Measurements from ENCODE around the gene USP6. TPM values are rescaled to one million over a fixed set of nuclear protein-coding genes. Genes with fewer than 3 reads are reported as not detected.

Gene USP6
- total and polyA plus RNA-seq, 2 of the 13 experiments (the other 11 are each of a cell fraction or from before 2014, with no cell fraction given), result 0.04 TPM; not detected in 1

DNA sequence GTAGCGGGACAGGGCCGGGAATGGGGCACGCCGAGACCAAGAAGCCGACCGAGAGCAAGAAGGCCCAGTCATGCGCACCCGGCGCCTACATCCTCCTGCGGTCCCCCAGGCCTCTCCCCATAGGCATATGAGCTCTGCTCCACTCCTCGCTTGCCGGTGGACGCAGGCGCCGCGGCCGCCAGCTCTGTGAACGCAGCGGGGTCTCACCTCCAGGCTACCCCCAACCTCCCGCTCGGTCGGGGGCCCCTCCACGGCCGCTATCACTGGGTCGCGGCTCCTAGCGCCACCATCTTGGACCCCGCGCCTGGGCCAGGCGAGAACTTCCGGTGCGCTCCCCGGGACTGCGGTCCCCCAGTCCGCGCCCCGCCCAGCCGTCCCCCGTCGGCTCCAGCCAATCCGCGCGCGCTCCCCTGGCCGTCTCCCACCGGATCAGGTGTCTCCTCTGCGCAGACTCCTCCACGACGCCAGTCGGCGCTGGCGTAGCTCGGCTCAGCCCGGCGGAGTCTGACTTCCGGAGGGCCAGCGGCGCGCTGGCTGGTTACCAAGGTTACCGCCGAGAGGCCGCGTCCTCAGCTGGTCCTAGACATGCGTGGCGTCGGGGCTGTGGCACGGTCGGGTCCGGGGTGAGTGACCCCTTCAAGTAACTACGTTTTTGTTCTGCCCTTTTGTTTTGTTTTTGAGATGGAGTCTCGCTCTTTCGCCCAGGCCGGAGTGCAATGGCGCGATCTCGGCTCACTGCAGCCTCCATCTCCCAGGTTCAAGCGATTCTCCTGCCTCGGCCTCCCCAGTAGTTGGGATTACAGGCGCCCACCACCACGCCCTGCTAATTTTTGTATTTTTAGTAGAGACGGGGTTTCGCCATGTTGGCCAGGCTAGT is 75.9 kb downstream of the USP6 start, which contains the start of gene ZNF594 (continued):
- TF ChIP-seq, protein P1, sequence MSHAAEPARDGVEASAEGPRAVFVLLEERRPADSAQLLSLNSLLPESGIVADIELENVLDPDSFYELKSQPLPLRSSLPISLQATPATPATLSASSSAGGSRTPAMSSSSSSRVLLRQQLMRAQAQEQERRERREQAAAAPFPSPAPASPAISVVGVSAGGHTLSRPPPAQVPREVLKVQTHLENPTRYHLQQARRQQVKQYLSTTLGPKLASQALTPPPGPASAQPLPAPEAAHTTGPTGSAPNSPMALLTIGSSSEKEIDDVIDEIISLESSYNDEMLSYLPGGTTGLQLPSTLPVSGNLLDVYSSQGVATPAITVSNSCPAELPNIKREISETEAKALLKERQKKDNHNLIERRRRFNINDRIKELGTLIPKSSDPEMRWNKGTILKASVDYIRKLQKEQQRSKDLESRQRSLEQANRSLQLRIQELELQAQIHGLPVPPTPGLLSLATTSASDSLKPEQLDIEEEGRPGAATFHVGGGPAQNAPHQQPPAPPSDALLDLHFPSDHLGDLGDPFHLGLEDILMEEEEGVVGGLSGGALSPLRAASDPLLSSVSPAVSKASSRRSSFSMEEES (CRISPR knock-in tag; IDR thresholded peaks at IDR 0.05), result 0 out of 2 replicates have a peak, but pooled peaks have one; percentile 32
- TF ChIP-seq, protein P2, sequence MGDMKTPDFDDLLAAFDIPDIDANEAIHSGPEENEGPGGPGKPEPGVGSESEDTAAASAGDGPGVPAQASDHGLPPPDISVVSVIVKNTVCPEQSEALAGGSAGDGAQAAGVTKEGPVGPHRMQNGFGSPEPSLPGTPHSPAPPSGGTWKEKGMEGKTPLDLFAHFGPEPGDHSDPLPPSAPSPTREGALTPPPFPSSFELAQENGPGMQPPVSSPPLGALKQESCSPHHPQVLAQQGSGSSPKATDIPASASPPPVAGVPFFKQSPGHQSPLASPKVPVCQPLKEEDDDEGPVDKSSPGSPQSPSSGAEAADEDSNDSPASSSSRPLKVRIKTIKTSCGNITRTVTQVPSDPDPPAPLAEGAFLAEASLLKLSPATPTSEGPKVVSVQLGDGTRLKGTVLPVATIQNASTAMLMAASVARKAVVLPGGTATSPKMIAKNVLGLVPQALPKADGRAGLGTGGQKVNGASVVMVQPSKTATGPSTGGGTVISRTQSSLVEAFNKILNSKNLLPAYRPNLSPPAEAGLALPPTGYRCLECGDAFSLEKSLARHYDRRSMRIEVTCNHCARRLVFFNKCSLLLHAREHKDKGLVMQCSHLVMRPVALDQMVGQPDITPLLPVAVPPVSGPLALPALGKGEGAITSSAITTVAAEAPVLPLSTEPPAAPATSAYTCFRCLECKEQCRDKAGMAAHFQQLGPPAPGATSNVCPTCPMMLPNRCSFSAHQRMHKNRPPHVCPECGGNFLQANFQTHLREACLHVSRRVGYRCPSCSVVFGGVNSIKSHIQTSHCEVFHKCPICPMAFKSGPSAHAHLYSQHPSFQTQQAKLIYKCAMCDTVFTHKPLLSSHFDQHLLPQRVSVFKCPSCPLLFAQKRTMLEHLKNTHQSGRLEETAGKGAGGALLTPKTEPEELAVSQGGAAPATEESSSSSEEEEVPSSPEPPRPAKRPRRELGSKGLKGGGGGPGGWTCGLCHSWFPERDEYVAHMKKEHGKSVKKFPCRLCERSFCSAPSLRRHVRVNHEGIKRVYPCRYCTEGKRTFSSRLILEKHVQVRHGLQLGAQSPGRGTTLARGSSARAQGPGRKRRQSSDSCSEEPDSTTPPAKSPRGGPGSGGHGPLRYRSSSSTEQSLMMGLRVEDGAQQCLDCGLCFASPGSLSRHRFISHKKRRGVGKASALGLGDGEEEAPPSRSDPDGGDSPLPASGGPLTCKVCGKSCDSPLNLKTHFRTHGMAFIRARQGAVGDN (CRISPR knock-in tag; IDR thresholded peaks at IDR 0.05), result peak; percentile 83
- TF ChIP-seq KLF11 (CRISPR knock-in tag; IDR thresholded peaks at IDR 0.05) (no peak), RXRB (CRISPR knock-in tag; IDR thresholded peaks at IDR 0.05; ENCODE audit: borderline replicate concordance) (peak; percentile 50; the same call in 1 of the 2 replicates), BCL6 (CRISPR knock-in tag; IDR thresholded peaks at IDR 0.05) (0 out of 2 replicates have a peak, but pooled peaks have one; percentile 16), ZNF841 (CRISPR knock-in tag; IDR thresholded peaks at IDR 0.05; ENCODE audit: borderline replicate concordance) (no peak), ZNF260 (CRISPR knock-in tag; IDR thresholded peaks at IDR 0.05; ENCODE audit: borderline replicate concordance, low read depth) (no peak), HDAC6 (IDR thresholded peaks at IDR 0.05; ENCODE audit: low read depth, low read length) (no peak), ZNF136 (CRISPR knock-in tag; IDR thresholded peaks at IDR 0.05; ENCODE audit: low read depth) (no peak), NCOA2 (CRISPR knock-in tag; IDR thresholded peaks at IDR 0.05) (peak; percentile 34; the same call in 1 of the 2 replicates), PAWR (CRISPR knock-in tag; IDR thresholded peaks at IDR 0.05; ENCODE audit: borderline replicate concordance) (0 out of 2 replicates have a peak, but pooled peaks have one; percentile 82), ELF1 (CRISPR knock-in tag; IDR thresholded peaks at IDR 0.05) (peak; percentile 90), RBFOX2 (IDR thresholded peaks at IDR 0.05; ENCODE audit: low read depth, low read length) (peak; percentile 90), FOSL1 (CRISPR knock-in tag; IDR thresholded peaks at IDR 0.05; ENCODE audit: borderline replicate concordance) (0 out of 2 replicates have a peak, but pooled peaks have one; percentile 9), HOXA9 (CRISPR knock-in tag; IDR thresholded peaks at IDR 0.05; ENCODE audit: borderline replicate concordance) (0 out of 2 replicates have a peak, but pooled peaks have one; percentile 35), HIVEP1 (CRISPR knock-in tag; IDR thresholded peaks at IDR 0.05) (no peak), HNRNPH1 (optimal IDR thresholded peaks at IDR 0.05; ENCODE audit: low read depth, low read length) (no peak), NFYC (CRISPR knock-in tag; IDR thresholded peaks at IDR 0.05) (peak; percentile 71), ZFX (CRISPR knock-in tag; IDR thresholded peaks at IDR 0.05; ENCODE audit: low read depth) (peak; percentile 91)
- TF ChIP-seq, protein P3, sequence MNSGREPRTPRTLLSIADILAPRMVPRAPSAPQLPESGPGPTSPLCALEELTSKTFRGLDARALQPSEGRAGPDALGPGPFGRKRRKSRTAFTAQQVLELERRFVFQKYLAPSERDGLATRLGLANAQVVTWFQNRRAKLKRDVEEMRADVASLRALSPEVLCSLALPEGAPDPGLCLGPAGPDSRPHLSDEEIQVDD (CRISPR knock-in tag; IDR thresholded peaks at IDR 0.05; ENCODE audit: borderline replicate concordance), result 0 out of 2 replicates have a peak, but pooled peaks have one; percentile 29
- TF ChIP-seq, protein P4, sequence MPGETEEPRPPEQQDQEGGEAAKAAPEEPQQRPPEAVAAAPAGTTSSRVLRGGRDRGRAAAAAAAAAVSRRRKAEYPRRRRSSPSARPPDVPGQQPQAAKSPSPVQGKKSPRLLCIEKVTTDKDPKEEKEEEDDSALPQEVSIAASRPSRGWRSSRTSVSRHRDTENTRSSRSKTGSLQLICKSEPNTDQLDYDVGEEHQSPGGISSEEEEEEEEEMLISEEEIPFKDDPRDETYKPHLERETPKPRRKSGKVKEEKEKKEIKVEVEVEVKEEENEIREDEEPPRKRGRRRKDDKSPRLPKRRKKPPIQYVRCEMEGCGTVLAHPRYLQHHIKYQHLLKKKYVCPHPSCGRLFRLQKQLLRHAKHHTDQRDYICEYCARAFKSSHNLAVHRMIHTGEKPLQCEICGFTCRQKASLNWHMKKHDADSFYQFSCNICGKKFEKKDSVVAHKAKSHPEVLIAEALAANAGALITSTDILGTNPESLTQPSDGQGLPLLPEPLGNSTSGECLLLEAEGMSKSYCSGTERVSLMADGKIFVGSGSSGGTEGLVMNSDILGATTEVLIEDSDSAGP (CRISPR knock-in tag; IDR thresholded peaks at IDR 0.05; ENCODE audit: borderline replicate concordance), result peak; percentile 67; the same call in 1 of the 2 replicates

Measured in HepG2 (cell line).